Endothelial cell of umbilical vein (primary cell): ENCODE measurements around the gene OSBPL6. TPM values are rescaled to one million over a fixed set of nuclear protein-coding genes. Genes with fewer than 3 reads are reported as not detected.

Experiments used
- BruUV-seq: library from RNA; stranded (reverse); fragments of 400-500 nt; replicated peaks from 2 replicates; lab custom pipeline; 2021; lab: Mats Ljungman, UMichigan
- CTCF ChIA-PET: fragments of 300-600, 350-600 bp; sonication (Branson Sonifier 250); formaldehyde crosslinking; loops from one replicate; lab custom pipeline; 2021; ENCODE audit warnings: antibody characterized with exemption, inconsistent platforms; lab: Charles Lee
- POLR2A ChIA-PET: fragments of 300-600, 350-600 bp; sonication (Branson Sonifier 250); formaldehyde crosslinking; loops from one replicate; lab custom pipeline; 2021; ENCODE audit warnings: antibody characterized with exemption, inconsistent platforms; lab: Charles Lee
- DNase-seq: peaks from one replicate; pipeline ENCODE4 v3.0.0-alpha.2; 2011; ENCODE audit warnings: low read depth, low spot score
- FAIRE-seq: peaks from 2 replicates; lab custom pipeline; 2011; peaks lifted over from hg19 to GRCh38; lab: Jason Lieb, UNC
- H2AFZ ChIP-seq: 2 replicates; pipeline ENCODE4 v1.6.0; 2012; ENCODE audit warnings: low read depth, low read length, control low read depth, inconsistent platforms
- H3K27ac ChIP-seq: 2 replicates; pipeline ENCODE4 v1.5.1; 2011; ENCODE audit warnings: low read depth, mild to moderate bottlenecking, control low read depth, low read length, moderate library complexity; ENCODE audit not compliant: insufficient read depth
- H3K27me3 ChIP-seq, 2 experiments: 2 replicates each; pipeline versions ENCODE4 v1.6.0 to v1.6.1; 2011; ENCODE audit warnings: low read length in 2 of 2, mixed read lengths in 1 of 2; ENCODE audit not compliant: control insufficient read depth in 2 of 2, insufficient read depth in 2 of 2
- H3K36me3 ChIP-seq, 2 experiments: 2 replicates in 1 of 2; 3 replicates in 1 of 2; pipeline ENCODE4 v1.5.1; 2011; ENCODE audit warnings: low read length in 2 of 2, mild to moderate bottlenecking in 1 of 2, moderate library complexity in 1 of 2; ENCODE audit not compliant: control insufficient read depth in 2 of 2, insufficient read depth in 2 of 2; ENCODE audit errors: extremely low read depth in 1 of 2
- H3K4me1 ChIP-seq: 3 replicates; pipeline ENCODE4 v1.5.1; 2011; ENCODE audit warnings: mild to moderate bottlenecking, low read length; ENCODE audit not compliant: control insufficient read depth, insufficient read depth; ENCODE audit errors: extremely low read depth
- H3K4me2 ChIP-seq: 2 replicates; pipeline ENCODE4 v1.6.1; 2011; ENCODE audit warnings: low read length, control low read depth, mixed read lengths; ENCODE audit not compliant: insufficient read depth
- H3K4me3 ChIP-seq, 3 experiments: fragments of 200-600 bp in 1 of 3; sonication (generic), shearing (Covaris generic) in 1 of 3; replicated peaks in 1 of 3; 2 replicates each; pipeline ENCODE4 v1.5.1; 2011 to 2016; ENCODE audit warnings: control low read depth in 3 of 3, low read length in 3 of 3, mild to moderate bottlenecking in 2 of 3, inconsistent platforms in 1 of 3, low read depth in 1 of 3, moderate library complexity in 1 of 3; ENCODE audit not compliant: insufficient read depth in 1 of 3
- H3K79me2 ChIP-seq: 2 replicates; pipeline ENCODE4 v1.6.0; 2012; ENCODE audit warnings: low read length, inconsistent platforms; ENCODE audit not compliant: control insufficient read depth, insufficient read depth
- H3K9ac ChIP-seq: replicated peaks from 2 replicates; pipeline ENCODE3; 2011; ENCODE audit warnings: low read length, control low read depth; ENCODE audit not compliant: insufficient read depth; ENCODE audit errors: extremely low read depth
- H3K9me1 ChIP-seq: replicated peaks from 3 replicates; pipeline ENCODE4 v1.6.0; 2011; ENCODE audit warnings: mild to moderate bottlenecking, low read length; ENCODE audit not compliant: control insufficient read depth, insufficient read depth; ENCODE audit errors: extremely low read depth
- H3K9me3 ChIP-seq: replicated peaks from 2 replicates; pipeline ENCODE4 v1.5.1; 2012; ENCODE audit warnings: low read length, inconsistent platforms; ENCODE audit not compliant: control insufficient read depth, insufficient read depth
- H4K20me1 ChIP-seq: replicated peaks from 2 replicates; pipeline ENCODE3; 2011; ENCODE audit warnings: mild to moderate bottlenecking, low read length; ENCODE audit not compliant: control insufficient read depth, insufficient read depth; ENCODE audit errors: extremely low read depth
- CTCF ChIP-seq, 2 donors: IDR thresholded peaks; 1 replicate in 1 of 2; 2 replicates in 1 of 2; pipeline ENCODE4 v1.5.1; 2011; ENCODE audit warnings: low read length in 2 of 2, mild to moderate bottlenecking in 2 of 2, moderate library complexity in 2 of 2, control low read depth in 1 of 2, inconsistent platforms in 1 of 2, low read depth in 1 of 2; ENCODE audit not compliant: insufficient read depth in 1 of 2; ENCODE audit errors: extremely low read depth in 1 of 2
- EZH2 ChIP-seq: IDR thresholded peaks from 2 replicates; pipeline ENCODE4 v1.6.1; 2012; ENCODE audit warnings: borderline replicate concordance, low read depth, mild to moderate bottlenecking, moderate library complexity, low read length, inconsistent platforms; ENCODE audit not compliant: severe bottlenecking
- FOS ChIP-seq: IDR thresholded peaks from 2 replicates; pipeline ENCODE4 v1.6.1; 2011; ENCODE audit warnings: mild to moderate bottlenecking, low read length, moderate library complexity, borderline replicate concordance; ENCODE audit not compliant: insufficient read depth
- GATA2 ChIP-seq: IDR thresholded peaks from 2 replicates; pipeline ENCODE4 v1.7.0; 2011; ENCODE audit warnings: low read depth, mild to moderate bottlenecking, moderate library complexity, mixed read lengths, low read length; ENCODE audit not compliant: insufficient read length, insufficient read depth
- JUN ChIP-seq: IDR thresholded peaks from 2 replicates; pipeline ENCODE4 v1.6.1; 2011; ENCODE audit warnings: borderline replicate concordance, low read depth; ENCODE audit not compliant: insufficient read length, insufficient read depth
- MAX ChIP-seq: IDR thresholded peaks from 2 replicates; pipeline ENCODE4 v1.6.1; 2011; ENCODE audit not compliant: insufficient read depth, insufficient read length
- MYC ChIP-seq: IDR thresholded peaks from one replicate; pipeline ENCODE4 v1.6.1; 2011; ENCODE audit warnings: mild to moderate bottlenecking, low read depth, low read length
- POLR2A ChIP-seq: IDR thresholded peaks from 2 replicates; pipeline ENCODE4 v1.6.1; 2012; ENCODE audit warnings: low read depth, mild to moderate bottlenecking, control low read depth, low read length
- POLR2AphosphoS5 ChIP-seq: IDR thresholded peaks from 2 replicates; pipeline ENCODE4 v1.6.1; 2012; ENCODE audit warnings: low read depth, mild to moderate bottlenecking, control low read depth, low read length, moderate library complexity; ENCODE audit not compliant: insufficient read depth
- dilution Hi-C: fragments of 300-500 bp; cut with MboI; formaldehyde crosslinking; loops from one replicate; pipeline ENCODE4 v1.15.0; 2019; ENCODE audit warnings: low sequenced_read_pairs; ENCODE audit not compliant: extremely low pct_ligation_motif_present
- intact Hi-C: fragments of 100-400 bp; cut with micrococcal nuclease; formaldehyde crosslinking; loops from one replicate; pipeline ENCODE4 v1.10.0; 2022
- polyA plus RNA-seq, 4 experiments: library from polyadenylated mRNA; depleted of rRNA in 3 of 4; stranded (reverse) in 3 of 4; unstranded in 1 of 4; fragments of >200 nt; gene quantifications; 2 replicates each; pipeline versions ENCODE4 v1.2.1 to v1.2.3, GENCODE V29; 2011 to 2012; ENCODE audit warnings: missing spikeins in 1 of 4
- total RNA-seq: library from RNA; stranded (reverse); gene quantifications from 2 replicates; pipeline ENCODE4 v1.2.3, GENCODE V29; 2021

Gene OSBPL6
- total and polyA plus RNA-seq, 2 donors (not counting 3 experiments of a cell fraction or from before 2014, with no cell fraction given): 1.5 to 2.3 TPM

DNA sequence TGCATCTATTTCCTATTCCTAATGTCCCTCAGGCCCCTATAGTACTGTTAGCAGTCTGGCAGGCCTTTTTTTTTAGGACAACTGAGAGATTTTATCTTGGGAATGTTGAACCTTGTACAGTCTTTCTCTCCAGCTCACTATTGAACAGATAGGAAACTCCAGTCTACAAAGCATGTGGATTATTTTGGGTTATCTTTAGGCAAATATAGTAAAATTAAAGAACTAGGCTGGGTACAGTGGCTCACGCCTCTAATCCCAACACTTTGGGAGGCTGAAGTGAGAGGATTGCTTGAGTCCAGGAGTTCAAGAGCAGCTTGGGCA is 102.7 kb downstream of the OSBPL6 start:
- DNase-seq (no peak), FAIRE-seq (no peak)
- dilution Hi-C loops: no loop called here
- H3K27ac ChIP-seq: no peak overlapping the region
- no peaks in the 10 kb centered on the region for H3K27me3 ChIP-seq
- H3K9me3 ChIP-seq: no peaks in the 10 kb centered on the region
- BruUV-seq: no TSS peak
- POLR2A ChIA-PET: no interaction called here
- CTCF ChIA-PET: interaction anchor here (1.6 to 2.1 kb wide), 2 partner anchors 9 to 48 kb away, joined by 3 to 6 read pairs; no protein-coding TSS in a partner anchor
- intact Hi-C loops: loop anchor here (5.0 kb wide), 2 partner anchors 165 to 185 kb away; partner anchors contain the start of gene RBM45
- TF ChIP-seq MYC (no peak), EZH2 (no peak), CTCF (IDR thresholded peaks at IDR 0.05; ENCODE audit: extremely low read depth in 1 of 2, insufficient read depth in 1 of 2, low read depth in 1 of 2, low read length in 2 of 2) (no peak), POLR2AphosphoS5 (no peak), FOS (no peak), GATA2 (no peak), JUN (no peak), MAX (no peak), POLR2A (no peak)
- H3K9me1 ChIP-seq: no peaks in the 10 kb centered on the region
- no peaks in the 10 kb centered on the region for H4K20me1 ChIP-seq
- H2AFZ ChIP-seq: no peak overlapping the region
- no peaks in the 10 kb centered on the region for H3K36me3 ChIP-seq
- peaks cover 32% of the 10 kb centered on the region for H3K4me1 ChIP-seq
- H3K9ac ChIP-seq: no peak overlapping the region
- no peaks in the 10 kb centered on the region for H3K79me2 ChIP-seq
- H3K4me3 ChIP-seq: no peak overlapping the region
- no peak overlapping the region for H3K4me2 ChIP-seq
